NCI-H446 treated with DMSO at 0.1 percent for 48 hours (cell line): ENCODE results near the gene SLC46A3.
"Not testable (repeated sequence)": the region's sequence is repeated elsewhere in the genome, so short reads cannot be mapped to it uniquely, and the experiment has no call there.

Experiments
- DNase-seq: peaks from one replicate; lab custom pipeline; 2025; lab: John Stamatoyannopoulos, UW

The SLC46A3 gene, protein sequence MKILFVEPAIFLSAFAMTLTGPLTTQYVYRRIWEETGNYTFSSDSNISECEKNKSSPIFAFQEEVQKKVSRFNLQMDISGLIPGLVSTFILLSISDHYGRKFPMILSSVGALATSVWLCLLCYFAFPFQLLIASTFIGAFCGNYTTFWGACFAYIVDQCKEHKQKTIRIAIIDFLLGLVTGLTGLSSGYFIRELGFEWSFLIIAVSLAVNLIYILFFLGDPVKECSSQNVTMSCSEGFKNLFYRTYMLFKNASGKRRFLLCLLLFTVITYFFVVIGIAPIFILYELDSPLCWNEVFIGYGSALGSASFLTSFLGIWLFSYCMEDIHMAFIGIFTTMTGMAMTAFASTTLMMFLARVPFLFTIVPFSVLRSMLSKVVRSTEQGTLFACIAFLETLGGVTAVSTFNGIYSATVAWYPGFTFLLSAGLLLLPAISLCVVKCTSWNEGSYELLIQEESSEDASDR

GRCh38 chr13:28718543-28719226 lies at the start of gene SLC46A3:
TSS of gene SLC46A3 (minus strand) at chr13:28718970. CDS start at chr13:28717998, 972 bp downstream.
- peak; percentile 58 for DNase-seq

DNA sequence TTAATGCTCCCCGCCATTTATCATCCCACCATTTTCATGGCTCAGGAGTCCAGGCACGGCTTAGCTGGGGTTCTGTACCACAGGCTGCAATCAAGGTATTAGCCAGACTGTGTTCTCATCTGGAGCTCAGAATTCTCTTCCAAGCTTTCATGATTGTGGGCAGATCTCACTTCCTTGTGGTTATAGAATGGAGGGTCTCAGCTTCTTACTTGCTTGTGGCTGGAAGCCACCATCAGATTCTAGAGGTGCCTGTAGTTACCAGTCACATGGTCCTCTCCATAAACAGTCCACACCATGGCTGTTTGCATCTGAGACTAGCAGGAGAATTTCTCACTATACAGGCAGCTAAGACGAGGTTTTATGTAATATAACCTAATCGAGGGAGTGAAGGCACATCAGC lies 45.1 kb upstream of the SLC46A3 start:
- DNase-seq: no peak

DNA sequence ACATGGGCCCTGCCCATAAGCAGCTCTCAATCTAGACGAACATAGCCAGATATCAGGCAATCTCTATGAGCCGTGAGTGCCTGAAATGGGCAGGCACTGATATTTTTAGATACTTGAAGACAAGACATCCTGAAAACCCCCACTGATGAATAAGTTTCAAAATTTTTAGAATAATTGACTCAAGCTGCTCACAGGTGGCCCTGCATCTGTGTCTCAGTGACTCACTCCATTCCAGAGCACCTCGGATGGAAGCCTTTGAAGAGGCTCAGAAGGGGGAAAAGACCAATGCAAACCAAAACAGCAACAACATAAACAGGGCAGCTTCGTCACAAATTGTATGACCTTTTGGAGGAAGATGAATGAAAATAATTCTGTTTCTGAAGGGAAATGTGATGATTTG lies 42.8 kb upstream of the SLC46A3 start:
- no peak for DNase-seq

GRCh38 chr13:28755546-28755870 lies 36.7 kb upstream of the SLC46A3 start:
- no peak for DNase-seq

DNA sequence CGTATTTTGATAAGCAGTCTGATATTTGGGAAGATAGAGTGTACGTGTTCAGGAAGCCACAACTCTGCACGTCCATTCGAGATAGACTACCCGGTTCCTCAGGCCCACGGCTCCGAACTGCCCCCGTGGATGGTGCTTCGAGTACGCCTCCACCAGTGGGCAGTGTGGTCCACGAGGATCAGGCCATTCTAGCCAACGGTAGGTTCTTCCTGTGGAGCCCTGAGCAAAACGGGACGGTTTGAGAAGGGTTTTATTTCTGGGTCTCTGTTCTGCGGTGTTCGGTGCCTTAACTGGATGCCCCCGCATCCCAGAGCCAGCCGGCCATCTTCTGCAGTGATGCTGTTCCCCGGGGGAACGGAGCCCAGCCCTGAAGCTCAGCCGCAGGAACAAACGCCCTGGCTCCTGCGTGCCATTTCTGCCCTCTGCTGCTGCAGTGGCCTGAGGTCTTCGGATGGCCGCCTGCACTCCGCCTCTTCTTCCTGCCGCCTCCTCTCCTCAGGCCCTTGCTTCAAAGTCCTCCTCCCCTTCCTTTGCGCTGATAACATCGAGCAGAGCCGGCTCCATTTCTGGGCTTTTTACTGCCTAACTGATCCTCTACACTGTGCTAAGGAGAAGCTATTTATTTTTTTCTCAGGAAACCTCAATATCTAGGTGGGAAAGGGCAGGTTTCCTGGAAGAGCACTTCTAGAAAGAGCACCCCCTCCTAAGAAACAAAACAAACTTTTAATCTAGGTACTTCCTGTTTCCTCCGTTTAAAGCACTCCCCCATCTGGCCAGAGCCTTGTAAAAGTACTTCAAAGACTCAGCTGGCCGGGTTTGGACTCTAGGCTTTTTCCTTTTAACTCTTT lies 36.2 kb upstream of the SLC46A3 start:
- no peak for DNase-seq

- no peak for DNase-seq
These were observed 35.2 kb upstream of the SLC46A3 start for GRCh38 chr13:28753946-28754345.

DNA sequence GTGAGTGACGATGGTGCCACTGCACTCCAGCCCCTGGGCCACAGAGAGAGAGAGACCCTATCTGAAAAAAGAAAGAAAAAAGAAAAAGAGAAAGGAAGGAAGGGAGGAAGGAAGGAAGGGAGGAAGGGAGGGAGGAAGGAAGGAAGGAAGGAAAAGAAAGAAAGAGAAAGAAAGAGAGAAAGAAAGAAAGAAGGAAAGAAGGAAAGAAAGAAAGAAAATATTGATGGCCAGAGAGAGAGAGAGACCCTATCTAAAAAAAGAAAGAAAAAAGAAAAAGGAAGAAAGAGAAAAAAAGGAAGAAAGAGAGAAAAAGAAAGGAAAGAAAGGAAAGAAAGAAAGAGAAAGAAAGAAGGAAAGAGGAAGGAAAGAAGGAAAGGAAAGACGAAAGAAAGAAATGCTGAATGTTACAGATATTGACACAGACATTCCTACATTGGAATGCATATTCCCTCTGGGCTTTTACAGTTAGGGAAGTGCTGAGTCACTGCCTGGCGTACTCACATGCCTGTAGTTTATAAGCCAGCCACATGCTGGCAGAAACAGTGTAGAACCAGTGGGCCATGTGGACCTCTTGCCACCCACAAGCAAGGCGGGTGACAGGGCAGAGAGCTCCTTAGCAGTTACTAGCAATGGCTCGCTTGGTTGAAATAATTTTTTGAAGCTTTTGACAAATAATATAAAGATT lies 34.6 kb upstream of the SLC46A3 start:
- DNase-seq: no peak

GRCh38 chr13:28751175-28751960 lies 32.6 kb upstream of the SLC46A3 start:
- no peak for DNase-seq

DNA sequence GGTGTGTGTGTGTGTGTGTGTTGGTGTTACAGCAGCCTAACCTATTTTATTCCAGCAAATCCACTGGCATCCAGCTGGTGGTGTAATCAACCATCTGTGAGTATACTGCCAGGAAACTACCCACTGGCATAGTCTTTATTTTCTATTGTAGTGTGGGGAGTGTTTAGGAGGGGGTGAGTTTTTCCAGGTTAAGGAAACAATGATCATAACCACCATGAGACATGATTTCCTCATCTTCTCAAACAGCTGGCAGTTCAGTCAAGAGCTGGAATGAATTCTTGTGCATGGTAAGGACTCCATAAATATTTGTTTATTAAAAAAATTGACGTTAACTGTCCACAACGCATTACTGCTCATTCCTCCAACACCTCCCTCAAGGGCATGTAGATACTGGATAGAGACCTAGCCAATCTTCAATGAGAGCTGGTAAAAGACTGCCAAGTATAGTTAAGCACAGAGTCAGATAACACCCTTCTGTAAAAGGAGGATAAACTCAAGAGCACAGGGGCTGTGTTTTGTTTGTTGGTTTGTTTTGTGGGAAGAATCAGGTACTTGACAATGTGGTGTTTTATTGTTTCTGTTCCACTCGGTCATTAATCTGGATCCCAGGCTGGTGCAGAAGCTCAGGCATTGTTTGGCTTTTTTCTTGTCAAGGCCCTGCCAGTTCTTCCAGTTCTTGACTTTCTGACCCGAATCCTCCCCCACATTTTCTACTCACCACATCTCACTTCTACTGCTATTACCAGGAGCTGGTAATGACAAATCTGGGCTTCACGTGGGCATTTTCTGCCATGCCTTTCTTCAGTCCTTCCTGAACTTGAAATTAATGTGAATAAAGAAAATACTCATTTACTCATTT lies 31.6 kb upstream of the SLC46A3 start:
- no peak for DNase-seq

GRCh38 chr13:28747851-28748250 lies 29.1 kb upstream of the SLC46A3 start:
- no peak for DNase-seq

GRCh38 chr13:28746287-28746612 lies 27.5 kb upstream of the SLC46A3 start:
- no peak for DNase-seq

- DNase-seq: no peak
These were observed 25.9 kb upstream of the SLC46A3 start for GRCh38 chr13:28744656-28745055.

GRCh38 chr13:28744091-28744536 lies 25.3 kb upstream of the SLC46A3 start:
- DNase-seq: no peak

DNA sequence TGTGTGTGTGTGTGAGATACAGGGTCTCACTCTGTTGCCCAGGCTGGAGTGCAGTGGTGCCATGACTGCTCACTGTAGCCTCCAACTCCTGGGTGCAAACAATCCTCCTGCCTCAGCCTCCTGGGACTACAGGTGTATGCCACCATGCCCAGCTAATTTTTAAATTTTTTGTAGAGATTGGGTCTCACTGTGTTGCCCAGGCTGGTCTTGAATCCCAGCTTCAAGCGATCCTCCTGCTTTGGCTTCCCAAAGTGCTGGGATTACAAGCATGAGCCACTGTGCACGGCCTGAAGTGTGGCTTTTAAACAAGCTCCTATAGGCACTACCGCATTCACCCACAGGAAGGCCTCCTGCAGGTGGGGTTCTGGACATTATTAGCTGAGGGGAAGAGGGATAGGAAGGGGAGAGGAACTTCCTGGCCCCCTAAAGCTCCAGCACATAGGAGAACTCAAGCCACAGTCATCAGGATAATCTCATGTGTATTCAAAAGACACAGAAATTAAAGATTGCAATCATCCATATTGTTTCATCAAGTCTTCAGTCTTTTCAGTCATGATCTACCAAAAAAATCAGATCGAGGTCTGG lies 24.8 kb upstream of the SLC46A3 start:
- DNase-seq: no peak

DNA sequence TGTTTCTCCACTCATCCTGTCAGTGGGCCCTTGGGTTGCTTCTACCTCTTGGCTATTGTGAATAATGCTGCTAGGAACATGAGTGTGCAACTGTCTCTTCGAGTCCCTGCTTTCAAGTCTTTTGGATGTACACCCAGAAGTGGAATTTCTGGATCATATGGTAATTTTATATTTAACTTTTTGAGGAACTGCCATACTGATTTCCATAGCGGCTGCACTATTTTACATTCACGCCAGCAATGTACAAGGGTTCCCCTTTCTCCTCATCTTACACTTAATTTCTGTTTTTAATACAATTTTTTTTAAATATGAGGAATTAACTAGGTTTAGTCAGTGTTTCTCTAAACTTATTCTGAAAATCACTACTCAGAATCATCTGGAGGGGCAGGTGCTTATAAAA lies 24.2 kb upstream of the SLC46A3 start:
- DNase-seq: no peak

DNA sequence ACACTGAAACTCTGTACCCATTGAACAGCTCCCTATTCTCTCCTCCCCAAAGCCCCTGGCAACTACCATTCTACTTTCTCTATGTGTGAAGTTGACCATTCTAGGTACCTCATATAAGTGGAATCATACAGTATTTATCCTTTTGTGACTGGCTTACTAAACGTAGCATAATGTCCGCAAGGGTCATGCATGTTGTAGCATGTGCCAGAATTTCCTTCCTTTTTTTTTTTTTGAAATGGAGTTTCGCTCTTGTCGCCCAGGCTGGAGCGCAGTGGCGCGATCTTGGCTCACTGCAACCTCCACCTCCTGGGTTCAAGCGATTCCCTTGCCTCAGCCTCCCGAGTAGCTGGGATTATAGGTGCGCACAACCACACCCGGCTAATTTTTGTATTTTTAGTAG lies 23.7 kb upstream of the SLC46A3 start:
- not testable (repeated sequence) for DNase-seq

DNA sequence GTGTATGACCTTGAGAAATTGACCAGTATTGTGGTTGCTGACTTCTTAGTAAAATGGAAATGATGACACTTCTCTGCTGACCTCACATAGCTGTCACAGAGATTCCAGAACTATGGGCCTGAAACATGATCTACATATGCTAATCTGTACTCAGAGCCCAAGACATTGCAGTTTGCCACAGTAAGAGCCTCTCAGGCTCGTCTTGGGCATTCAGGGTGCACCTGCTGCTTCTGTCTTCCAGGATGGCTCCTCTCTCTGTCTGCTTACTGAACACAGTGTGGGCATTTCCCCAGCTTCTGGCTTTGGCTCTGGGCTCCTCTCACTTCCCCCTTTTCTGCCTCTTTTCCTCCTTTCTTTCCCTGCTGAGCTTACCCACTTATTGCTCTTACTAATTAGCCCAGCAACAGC lies 22.3 kb upstream of the SLC46A3 start:
- no peak for DNase-seq

DNA sequence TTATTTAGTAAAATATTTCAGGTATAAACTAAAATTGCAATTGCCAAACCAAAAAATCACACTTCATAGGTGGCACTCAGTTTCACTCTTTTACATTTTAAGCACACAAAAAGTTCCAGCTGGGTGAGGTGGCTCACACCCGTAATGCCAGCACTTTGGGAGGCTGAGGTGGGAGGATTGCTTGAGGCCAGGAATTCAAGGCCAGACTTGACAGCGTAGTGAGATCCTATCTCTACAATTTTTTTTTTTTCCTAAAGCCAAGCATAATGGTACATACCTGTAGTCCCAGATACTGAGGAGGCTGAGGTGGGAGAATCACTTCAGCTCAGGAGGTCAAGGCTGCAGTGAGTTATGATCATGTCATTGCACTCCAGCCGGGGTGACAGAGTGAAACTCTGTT lies 20.6 kb upstream of the SLC46A3 start:
- DNase-seq: no peak

DNA sequence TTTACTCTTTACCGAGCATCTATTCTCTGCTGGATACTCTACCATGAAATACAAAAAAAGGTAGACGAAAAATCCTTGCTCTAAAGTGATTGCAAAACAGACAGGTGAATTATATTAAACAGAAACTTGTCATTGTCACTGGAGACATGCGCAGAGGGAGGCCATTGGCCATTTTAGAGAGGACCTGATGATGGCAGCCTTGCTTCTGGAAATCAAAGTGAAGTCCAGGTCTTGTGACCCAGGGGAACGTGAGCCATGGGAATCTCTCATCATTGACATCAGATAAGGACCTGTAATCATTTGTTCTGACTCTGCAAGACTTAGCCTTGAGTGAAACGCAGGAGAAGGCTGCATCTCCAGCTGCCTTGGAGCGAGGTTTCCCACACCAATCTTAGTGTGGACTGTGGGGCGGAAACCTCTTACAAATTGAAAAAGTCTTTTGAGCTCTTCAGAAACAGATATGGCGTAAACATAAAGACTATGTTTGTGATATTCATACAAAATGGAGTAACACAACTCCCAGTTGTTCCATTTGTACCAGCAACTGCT lies 16.8 kb upstream of the SLC46A3 start:
- DNase-seq: no peak

DNA sequence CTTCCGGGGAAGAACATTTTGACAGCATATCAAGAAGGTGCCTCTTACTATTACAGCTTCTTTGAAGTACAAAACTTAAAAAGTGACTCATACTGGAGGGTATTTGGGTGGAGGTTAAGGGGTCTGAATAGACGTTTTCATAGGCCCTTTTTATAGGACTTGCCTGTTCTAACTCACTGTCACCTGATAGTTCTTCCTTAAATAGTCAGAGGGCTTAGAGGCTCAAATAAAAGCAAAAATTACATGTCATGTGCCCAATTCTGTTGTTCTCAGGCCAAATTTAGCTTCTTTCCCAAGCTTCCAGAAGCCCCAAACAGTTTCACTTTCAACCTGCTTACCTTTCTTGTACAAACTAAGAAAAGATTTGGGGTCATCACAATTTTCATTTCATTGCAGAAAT lies 16.1 kb upstream of the SLC46A3 start:
- no peak for DNase-seq
